ENCODE data around the gene USP32.

Gene USP32

DNA sequence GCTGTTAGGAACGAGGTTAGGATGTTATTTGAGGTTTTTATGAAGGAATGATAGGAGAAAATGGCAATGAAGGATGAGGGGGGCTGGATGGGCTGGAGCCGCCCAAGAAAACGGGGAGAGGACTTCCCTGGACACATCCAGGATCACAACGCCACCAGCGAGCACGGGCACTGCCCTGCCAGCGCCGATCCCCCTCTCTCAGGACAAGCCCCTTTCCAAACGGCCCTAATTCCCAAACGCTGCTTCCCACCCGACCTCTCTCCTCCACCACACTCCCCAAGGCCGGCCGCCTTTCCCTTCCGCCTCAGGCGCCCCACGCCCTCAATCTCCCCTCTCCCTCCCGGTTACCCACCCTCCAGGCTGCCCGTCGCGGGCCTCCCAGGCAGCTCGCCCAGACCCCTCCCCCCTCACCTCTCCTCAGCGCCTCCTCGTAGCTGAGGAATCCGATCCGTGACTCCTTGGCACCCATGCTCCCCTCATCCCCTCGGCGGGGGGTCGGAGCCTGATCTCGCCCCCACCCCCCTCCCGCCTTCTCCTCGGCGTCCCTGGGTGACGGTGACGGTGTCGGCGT lies 377 bp downstream of the USP32 start:
- peak overlapping the region; percentile 85 to 94 for H3K4me3 ChIP-seq (ENCODE audit: insufficient read depth in 1 of 2, low read depth in 1 of 2, low read length in 2 of 2)
- peak overlapping the region; percentile 94 for H3K27ac ChIP-seq (ENCODE audit: low read length, poor library complexity, severe bottlenecking)
- peak overlapping the region; percentile 76 for H3K4me2 ChIP-seq (ENCODE audit: low read length, poor library complexity, severe bottlenecking)
- DNase-seq: no peak
- peak overlapping the region in 1 of 2 experiments; percentile 96 for H3K23ac ChIP-seq (ENCODE audit: low read length in 2 of 2)
- peak overlapping the region; percentile 69 for H2BK120ac ChIP-seq (ENCODE audit: low read depth, low read length)
- H3K9ac ChIP-seq (ENCODE audit: low read length): peak overlapping the region; percentile 97
- H3K79me1 ChIP-seq (replicated peaks; ENCODE audit: low read length, poor library complexity, severe bottlenecking): peaks cover 5% of the 10 kb centered on the region
- WGBS: 0% methylated on average over 24 of the region's 36 CpGs
- H3K36me3 ChIP-seq (ENCODE audit: control insufficient read depth in 1 of 2, insufficient read depth in 2 of 2, low read depth in 1 of 2, low read length in 2 of 2): peaks cover 0 to 4% of the 10 kb centered on the region in 2 experiments
- no peaks in the 10 kb centered on the region for H3K27me3 ChIP-seq (ENCODE audit: control insufficient read depth in 1 of 2, insufficient read depth in 1 of 2, low read length in 2 of 2)
- peak overlapping the region; percentile 91 for H2BK15ac ChIP-seq (ENCODE audit: low read depth, poor library complexity, severe bottlenecking)
- peak overlapping the region; percentile 79 to 94 for H2BK12ac ChIP-seq (ENCODE audit: low read length in 2 of 2)
- peak overlapping the region in 1 of 2 experiments; percentile 100 for H3K14ac ChIP-seq (ENCODE audit: low read length in 2 of 2)
- peak overlapping the region; percentile 98 to 100 for H3K18ac ChIP-seq (ENCODE audit: low read depth in 1 of 2, low read length in 2 of 2)
- peak overlapping the region; percentile 95 for H2BK5ac ChIP-seq (ENCODE audit: low read depth, low read length, poor library complexity, severe bottlenecking)
- peaks cover 1% of the 10 kb centered on the region for H3K4me1 ChIP-seq (ENCODE audit: control insufficient read depth, insufficient read depth, low read depth, low read length)
- peak overlapping the region; percentile 91 for H4K91ac ChIP-seq (ENCODE audit: low read length)
- peak overlapping the region; percentile 85 for H4K8ac ChIP-seq (ENCODE audit: low read length)
- peak overlapping the region; percentile 90 to 100 for H3K4ac ChIP-seq (ENCODE audit: low read depth in 1 of 2, low read length in 2 of 2)
- H2AK5ac ChIP-seq (ENCODE audit: low read length, severe bottlenecking): no peak overlapping the region
- peak overlapping the region; percentile 86 for H2AFZ ChIP-seq (ENCODE audit: low read depth, low read length)
- no peaks in the 10 kb centered on the region for H3K9me3 ChIP-seq (ENCODE audit: control insufficient read depth, low read length)

DNA sequence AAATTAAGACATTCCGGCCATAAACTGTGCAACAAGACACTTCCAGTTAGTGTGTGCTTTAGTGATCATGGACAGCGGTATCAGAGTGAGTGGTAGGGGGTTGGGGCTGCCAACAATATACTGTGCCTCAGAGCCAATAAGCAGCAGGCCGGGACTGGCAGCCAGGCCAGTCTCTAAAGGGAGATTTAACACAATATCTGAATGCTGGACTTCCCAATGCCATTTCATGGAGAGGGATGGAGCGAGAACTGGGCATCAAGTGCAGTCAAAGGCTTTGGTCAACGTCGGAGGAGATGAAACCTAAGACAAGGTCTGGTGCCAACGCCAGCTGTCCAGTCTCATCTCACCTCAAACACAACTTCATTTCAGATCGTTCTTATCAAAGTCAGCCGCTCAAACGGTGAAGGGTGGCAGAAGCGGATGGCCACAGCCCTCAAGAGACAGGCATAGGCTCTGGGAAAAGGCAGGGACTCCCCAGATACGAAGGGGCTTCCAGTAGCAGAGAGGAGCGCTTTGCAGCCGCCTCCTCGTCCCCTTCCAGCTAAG lies 935 bp downstream of the USP32 start:
- Histone ChIP-seq H2BK15ac (ENCODE audit: low read depth, poor library complexity, severe bottlenecking) (peak overlapping the region; percentile 91), H2AK5ac (ENCODE audit: low read length, severe bottlenecking) (peak overlapping the region; percentile 4), H3K79me1 (replicated peaks; ENCODE audit: low read length, poor library complexity, severe bottlenecking) (peaks cover 5% of the 10 kb centered on the region), H3K18ac (ENCODE audit: low read depth in 1 of 2, low read length in 2 of 2) (peak overlapping the region; percentile 98 to 100), H4K91ac (ENCODE audit: low read length) (peak overlapping the region; percentile 91), H3K9me3 (ENCODE audit: control insufficient read depth, low read length) (no peaks in the 10 kb centered on the region), H2BK5ac (ENCODE audit: low read depth, low read length, poor library complexity, severe bottlenecking) (peak overlapping the region; percentile 95), H2BK12ac (ENCODE audit: low read length in 2 of 2) (peak overlapping the region; percentile 14 to 94), H4K8ac (ENCODE audit: low read length) (peak overlapping the region; percentile 52), H3K27me3 (ENCODE audit: control insufficient read depth in 1 of 2, insufficient read depth in 1 of 2, low read length in 2 of 2) (no peaks in the 10 kb centered on the region), H3K4me2 (ENCODE audit: low read length, poor library complexity, severe bottlenecking) (peak overlapping the region; percentile 76), H3K36me3 (ENCODE audit: control insufficient read depth in 1 of 2, insufficient read depth in 2 of 2, low read depth in 1 of 2, low read length in 2 of 2) (peaks cover 0 to 4% of the 10 kb centered on the region in 2 experiments), H3K27ac (ENCODE audit: low read length, poor library complexity, severe bottlenecking) (peak overlapping the region; percentile 94), H2AFZ (ENCODE audit: low read depth, low read length) (no peak overlapping the region), H2BK120ac (ENCODE audit: low read depth, low read length) (peak overlapping the region; percentile 69), H3K9ac (ENCODE audit: low read length) (peak overlapping the region; percentile 97), H3K4me3 (ENCODE audit: insufficient read depth in 1 of 2, low read depth in 1 of 2, low read length in 2 of 2) (peak overlapping the region; percentile 85 to 94), H3K14ac (ENCODE audit: low read length in 2 of 2) (peak overlapping the region in 1 of 2 experiments; percentile 100), H3K4me1 (ENCODE audit: control insufficient read depth, insufficient read depth, low read depth, low read length) (peaks cover 1% of the 10 kb centered on the region), H3K4ac (ENCODE audit: low read depth in 1 of 2, low read length in 2 of 2) (peak overlapping the region; percentile 90 to 100), H3K23ac (ENCODE audit: low read length in 2 of 2) (peak overlapping the region in 1 of 2 experiments; percentile 96)
- peak; percentile 76 for DNase-seq
- 4% methylated on average over 15 of the region's 15 CpGs for WGBS

GRCh38 chr17:60390186-60390585 lies 1.7 kb downstream of the USP32 start:
- Histone ChIP-seq H3K27ac (ENCODE audit: low read length, poor library complexity, severe bottlenecking) (no peak overlapping the region), H3K9ac (ENCODE audit: low read length) (peak overlapping the region; percentile 97), H3K36me3 (ENCODE audit: control insufficient read depth in 1 of 2, insufficient read depth in 2 of 2, low read depth in 1 of 2, low read length in 2 of 2) (peaks cover 0 to 4% of the 10 kb centered on the region in 2 experiments), H3K4me3 (ENCODE audit: insufficient read depth in 1 of 2, low read depth in 1 of 2, low read length in 2 of 2) (peak overlapping the region in 1 of 2 experiments; percentile 94), H3K14ac (ENCODE audit: low read length in 2 of 2) (no peak overlapping the region), H2BK5ac (ENCODE audit: low read depth, low read length, poor library complexity, severe bottlenecking) (no peak overlapping the region), H2BK120ac (ENCODE audit: low read depth, low read length) (no peak overlapping the region), H2AK5ac (ENCODE audit: low read length, severe bottlenecking) (no peak overlapping the region), H3K4me2 (ENCODE audit: low read length, poor library complexity, severe bottlenecking) (no peak overlapping the region), H2BK15ac (ENCODE audit: low read depth, poor library complexity, severe bottlenecking) (no peak overlapping the region), H3K9me3 (ENCODE audit: control insufficient read depth, low read length) (no peaks in the 10 kb centered on the region), H3K4ac (ENCODE audit: low read depth in 1 of 2, low read length in 2 of 2) (no peak overlapping the region), H4K8ac (ENCODE audit: low read length) (no peak overlapping the region), H3K4me1 (ENCODE audit: control insufficient read depth, insufficient read depth, low read depth, low read length) (peaks cover 5% of the 10 kb centered on the region), H3K79me1 (replicated peaks; ENCODE audit: low read length, poor library complexity, severe bottlenecking) (peaks cover 5% of the 10 kb centered on the region), H3K23ac (ENCODE audit: low read length in 2 of 2) (no peak overlapping the region), H3K18ac (ENCODE audit: low read depth in 1 of 2, low read length in 2 of 2) (no peak overlapping the region), H2BK12ac (ENCODE audit: low read length in 2 of 2) (no peak overlapping the region), H3K27me3 (ENCODE audit: control insufficient read depth in 1 of 2, insufficient read depth in 1 of 2, low read length in 2 of 2) (no peaks in the 10 kb centered on the region), H4K91ac (ENCODE audit: low read length) (no peak overlapping the region), H2AFZ (ENCODE audit: low read depth, low read length) (no peak overlapping the region)
- 86% methylated on average over 1 of the region's 2 CpGs for WGBS
- DNase-seq: peak; percentile 39

- H3K27ac ChIP-seq (ENCODE audit: low read length, poor library complexity, severe bottlenecking): no peak overlapping the region
- no peak overlapping the region for H2BK120ac ChIP-seq (ENCODE audit: low read depth, low read length)
- H3K4me3 ChIP-seq (ENCODE audit: insufficient read depth in 1 of 2, low read depth in 1 of 2, low read length in 2 of 2): peak overlapping the region in 1 of 2 experiments; percentile 35
- H2BK5ac ChIP-seq (ENCODE audit: low read depth, low read length, poor library complexity, severe bottlenecking): no peak overlapping the region
- no peak overlapping the region for H4K8ac ChIP-seq (ENCODE audit: low read length)
- DNase-seq: no peak
- peak overlapping the region; percentile 2 for H3K9ac ChIP-seq (ENCODE audit: low read length)
- no peak overlapping the region for H3K14ac ChIP-seq (ENCODE audit: low read length in 2 of 2)
- no peak overlapping the region for H2AFZ ChIP-seq (ENCODE audit: low read depth, low read length)
- H2BK12ac ChIP-seq (ENCODE audit: low read length in 2 of 2): no peak overlapping the region
- no peak overlapping the region for H3K4ac ChIP-seq (ENCODE audit: low read depth in 1 of 2, low read length in 2 of 2)
- H4K91ac ChIP-seq (ENCODE audit: low read length): no peak overlapping the region
- no peak overlapping the region for H3K4me2 ChIP-seq (ENCODE audit: low read length, poor library complexity, severe bottlenecking)
- no peak overlapping the region for H3K18ac ChIP-seq (ENCODE audit: low read depth in 1 of 2, low read length in 2 of 2)
- H3K79me1 ChIP-seq (replicated peaks; ENCODE audit: low read length, poor library complexity, severe bottlenecking): peaks cover 11% of the 10 kb centered on the region
- WGBS: 0% methylated on average over 1 of the region's 3 CpGs
- H3K23ac ChIP-seq (ENCODE audit: low read length in 2 of 2): no peak overlapping the region
- peaks cover 0 to 4% of the 10 kb centered on the region in 2 experiments for H3K36me3 ChIP-seq (ENCODE audit: control insufficient read depth in 1 of 2, insufficient read depth in 2 of 2, low read depth in 1 of 2, low read length in 2 of 2)
- H3K9me3 ChIP-seq (ENCODE audit: control insufficient read depth, low read length): no peaks in the 10 kb centered on the region
- H2BK15ac ChIP-seq (ENCODE audit: low read depth, poor library complexity, severe bottlenecking): no peak overlapping the region
- H2AK5ac ChIP-seq (ENCODE audit: low read length, severe bottlenecking): no peak overlapping the region
- peaks cover 7% of the 10 kb centered on the region for H3K4me1 ChIP-seq (ENCODE audit: control insufficient read depth, insufficient read depth, low read depth, low read length)
- H3K27me3 ChIP-seq (ENCODE audit: control insufficient read depth in 1 of 2, insufficient read depth in 1 of 2, low read length in 2 of 2): no peaks in the 10 kb centered on the region
Observed at GRCh38 chr17:60388742-60389141, 3.2 kb downstream of the USP32 start.

All from mesenchymal stem cell (in vitro differentiated cells and primary cell).